ENCODE results near the gene ACP7.

DNA sequence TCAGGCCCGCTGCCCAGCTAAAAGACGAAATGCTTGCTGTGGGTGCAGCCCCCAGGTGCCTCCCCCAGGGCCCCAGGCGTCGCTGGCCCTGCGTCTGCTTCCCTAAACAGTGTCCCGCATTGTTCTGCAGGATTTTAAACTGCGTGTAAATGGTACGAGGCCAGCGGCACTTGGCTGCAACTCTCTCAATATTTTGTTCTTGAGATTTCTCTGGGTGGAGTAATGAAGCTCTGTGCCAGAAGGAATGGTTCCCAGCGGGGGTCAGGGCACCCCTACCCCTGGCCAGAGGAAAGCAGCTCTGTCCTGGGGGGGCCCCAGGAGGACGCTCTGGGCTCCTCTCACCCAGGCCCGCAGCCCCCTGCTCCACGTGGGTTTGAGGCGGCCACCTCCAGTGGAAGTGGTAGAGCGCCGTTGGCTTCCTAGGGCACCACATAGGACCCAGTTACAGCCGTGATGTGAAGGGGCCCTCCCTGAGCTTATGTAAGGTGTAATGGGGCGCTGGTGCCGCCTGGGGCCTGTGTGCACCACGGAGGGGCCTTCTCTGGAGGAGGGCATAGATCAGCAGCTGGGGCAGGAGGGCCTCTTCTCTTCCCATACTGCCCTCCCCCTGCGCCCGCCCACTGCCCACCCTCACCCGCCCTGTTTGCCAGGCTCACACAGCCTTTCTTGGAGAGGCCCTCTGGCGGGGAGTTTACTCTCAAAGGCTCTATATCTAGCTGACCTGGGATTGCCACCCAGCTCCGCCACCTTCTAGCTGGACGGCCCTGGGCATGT lies 61.2 kb downstream of the ACP7 start:
- TF ChIP-seq, protein P1, sequence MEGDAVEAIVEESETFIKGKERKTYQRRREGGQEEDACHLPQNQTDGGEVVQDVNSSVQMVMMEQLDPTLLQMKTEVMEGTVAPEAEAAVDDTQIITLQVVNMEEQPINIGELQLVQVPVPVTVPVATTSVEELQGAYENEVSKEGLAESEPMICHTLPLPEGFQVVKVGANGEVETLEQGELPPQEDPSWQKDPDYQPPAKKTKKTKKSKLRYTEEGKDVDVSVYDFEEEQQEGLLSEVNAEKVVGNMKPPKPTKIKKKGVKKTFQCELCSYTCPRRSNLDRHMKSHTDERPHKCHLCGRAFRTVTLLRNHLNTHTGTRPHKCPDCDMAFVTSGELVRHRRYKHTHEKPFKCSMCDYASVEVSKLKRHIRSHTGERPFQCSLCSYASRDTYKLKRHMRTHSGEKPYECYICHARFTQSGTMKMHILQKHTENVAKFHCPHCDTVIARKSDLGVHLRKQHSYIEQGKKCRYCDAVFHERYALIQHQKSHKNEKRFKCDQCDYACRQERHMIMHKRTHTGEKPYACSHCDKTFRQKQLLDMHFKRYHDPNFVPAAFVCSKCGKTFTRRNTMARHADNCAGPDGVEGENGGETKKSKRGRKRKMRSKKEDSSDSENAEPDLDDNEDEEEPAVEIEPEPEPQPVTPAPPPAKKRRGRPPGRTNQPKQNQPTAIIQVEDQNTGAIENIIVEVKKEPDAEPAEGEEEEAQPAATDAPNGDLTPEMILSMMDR (conservative IDR thresholded peaks at IDR 0.05 in 1 of 2, IDR thresholded peaks at IDR 0.05 in 1 of 2; ENCODE audit: extremely low read depth in 1 of 2, insufficient read depth in 1 of 2, low read depth in 1 of 2, low read length in 2 of 2): no peak
- no peak for TF ChIP-seq EZH2 (IDR thresholded peaks at IDR 0.05; ENCODE audit: borderline replicate concordance, low read length)
